HG03280 (cell line): ENCODE measurements around the gene TTN.
"Not testable (repeated sequence)": the region's sequence is repeated elsewhere in the genome, so short reads cannot be mapped to it uniquely, and the experiment has no call there.

Source experiments
- ATAC-seq: cut with Tn5 transposase; IDR thresholded peaks from one replicate; pipeline ENCODE4 v1.9.1; 2021; ENCODE audit warnings: mild to moderate bottlenecking, moderate library complexity; ENCODE audit not compliant: unreplicated experiment

Gene TTN

DNA sequence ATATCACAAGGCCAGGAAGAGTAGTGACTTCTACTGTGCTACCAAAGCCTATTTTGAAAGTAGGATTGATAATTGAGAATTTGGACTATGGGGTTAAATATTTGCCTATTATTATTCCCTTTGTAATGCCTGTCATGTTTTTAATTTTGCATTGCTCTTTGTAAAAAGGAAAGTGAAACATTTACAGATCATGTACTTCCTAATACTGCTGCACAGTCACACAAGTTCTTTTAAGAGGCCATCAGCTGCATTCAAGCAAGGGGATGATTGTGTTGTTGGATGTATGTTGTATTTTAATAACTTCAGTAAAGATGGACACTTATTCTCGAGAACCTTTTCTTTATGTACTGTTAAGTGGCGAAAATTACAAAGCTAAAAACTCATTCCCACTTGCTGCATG, 256.9 kb downstream of the TTN start:
- no peak for ATAC-seq

DNA sequence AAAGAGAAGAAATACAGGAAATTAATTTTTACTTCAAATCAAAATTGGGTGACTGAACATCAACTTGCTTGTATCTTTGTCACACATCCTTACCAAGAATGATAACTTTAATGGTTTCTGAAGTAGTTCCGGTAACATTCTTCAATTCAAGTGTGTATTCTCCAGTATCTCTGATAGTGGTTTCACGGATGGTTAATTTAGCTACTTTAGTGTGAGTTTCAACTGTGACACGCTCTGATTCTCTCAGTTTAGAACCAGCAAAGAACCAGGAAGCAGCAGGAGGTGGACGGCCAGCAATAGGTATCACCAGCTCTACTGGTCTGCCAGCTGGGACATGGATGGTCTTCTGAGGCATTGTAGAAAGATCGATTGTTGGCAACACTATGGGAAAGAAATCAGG, 264.7 kb downstream of the TTN start:
- no peak for ATAC-seq

DNA sequence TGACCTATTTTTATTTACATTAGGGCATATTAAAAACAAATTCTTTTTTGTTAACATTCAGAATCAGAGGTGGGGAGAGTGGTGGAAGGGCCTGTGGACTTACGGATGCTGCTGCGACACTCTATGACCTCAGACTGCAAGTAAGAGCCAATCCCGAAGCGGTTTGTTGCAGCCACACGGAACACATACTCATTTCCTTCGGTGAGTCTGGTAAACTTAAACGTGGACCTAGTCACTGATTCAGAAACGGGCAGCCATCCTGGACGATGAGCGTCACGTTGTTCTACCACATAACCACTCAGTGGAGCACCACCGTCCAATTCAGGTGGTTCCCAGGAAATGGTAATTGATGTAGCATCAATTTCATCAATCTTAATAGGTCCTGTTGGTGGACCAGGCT, 265.1 kb downstream of the TTN start:
- no peak for ATAC-seq

DNA sequence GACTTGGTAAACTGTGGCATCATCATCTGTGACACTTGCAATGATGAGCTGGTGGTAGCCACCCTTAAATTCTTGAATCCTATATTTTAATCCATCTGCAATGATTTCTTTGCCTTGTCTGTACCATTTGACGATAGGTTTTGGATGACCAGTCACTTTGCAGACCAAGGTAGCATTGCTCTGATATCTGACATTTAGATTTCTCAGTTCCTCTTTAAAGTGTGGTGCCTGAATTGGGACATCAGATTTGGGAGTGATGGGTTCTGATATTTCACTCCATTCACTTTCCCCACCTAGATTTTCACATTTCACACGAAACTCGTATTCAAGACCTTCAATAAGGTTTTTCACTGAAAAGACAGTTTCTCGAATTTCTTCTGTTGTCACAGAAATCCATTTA, 271.2 kb downstream of the TTN start:
- ATAC-seq = no peak

DNA sequence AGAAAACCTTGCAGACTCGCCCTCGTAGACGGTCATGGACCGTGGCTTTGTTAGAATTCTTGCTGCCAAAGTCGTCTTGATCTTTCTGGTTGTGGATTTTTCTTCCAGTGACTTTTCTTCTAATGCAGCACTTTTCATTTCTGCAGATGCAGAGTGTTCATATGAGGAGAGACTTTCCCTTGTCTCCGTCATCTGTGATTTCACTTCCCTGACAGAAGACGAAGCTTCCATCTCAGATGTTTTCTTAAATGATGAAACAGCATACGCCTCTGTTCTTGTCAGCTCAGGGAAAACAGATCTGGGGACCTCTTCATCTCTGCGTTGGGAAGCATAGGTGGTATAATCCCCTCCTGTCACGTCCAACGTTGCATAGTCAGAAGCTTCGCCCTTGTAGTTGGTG, 276.1 kb downstream of the TTN start:
- no peak for ATAC-seq

DNA sequence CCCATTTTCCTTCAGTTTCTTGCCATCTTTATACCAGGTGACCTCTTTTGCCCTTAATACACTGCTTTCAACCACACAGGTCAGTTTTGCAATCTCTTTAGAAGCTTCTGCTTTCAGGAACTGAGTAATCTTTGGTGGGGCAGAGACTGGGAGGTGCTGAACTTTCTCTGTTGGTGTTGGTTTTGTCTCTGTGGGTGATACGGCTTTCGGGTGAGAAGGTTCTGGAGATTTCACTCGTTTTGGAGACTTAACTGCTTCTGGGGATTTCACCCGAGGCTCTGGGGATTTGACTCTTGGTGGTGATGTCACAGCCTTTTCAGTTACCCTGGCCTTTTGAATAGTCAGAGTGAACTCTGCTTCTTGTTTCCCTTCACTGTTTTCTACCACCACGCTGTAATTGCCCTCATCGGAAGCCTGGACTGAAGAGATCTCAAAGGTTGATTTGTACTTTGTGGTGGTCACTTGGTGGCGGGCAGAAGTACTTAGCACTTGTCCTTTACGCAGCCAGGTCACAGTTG, 276.5 kb downstream of the TTN start:
- ATAC-seq = peak; percentile 97

DNA sequence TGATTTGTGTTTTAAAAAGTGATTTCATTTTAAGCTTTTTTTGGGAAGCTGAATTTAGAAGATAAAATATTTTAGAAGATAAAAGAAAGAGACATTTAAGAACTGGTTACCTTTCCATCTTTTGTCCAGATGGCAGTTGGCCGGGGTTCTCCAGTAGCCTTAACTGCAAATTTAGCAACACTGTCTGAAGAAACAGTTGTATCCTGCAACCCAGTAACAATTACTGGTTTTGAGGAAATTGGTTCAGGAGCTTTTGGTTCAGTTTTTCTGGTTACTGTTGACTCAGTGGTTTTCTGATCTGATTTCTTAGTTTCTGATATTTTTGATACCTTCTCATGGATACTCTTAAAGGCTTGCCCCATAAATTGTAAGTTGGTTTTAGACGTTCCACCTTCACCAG, 277.1 kb downstream of the TTN start:
- peak; percentile 1 for ATAC-seq

DNA sequence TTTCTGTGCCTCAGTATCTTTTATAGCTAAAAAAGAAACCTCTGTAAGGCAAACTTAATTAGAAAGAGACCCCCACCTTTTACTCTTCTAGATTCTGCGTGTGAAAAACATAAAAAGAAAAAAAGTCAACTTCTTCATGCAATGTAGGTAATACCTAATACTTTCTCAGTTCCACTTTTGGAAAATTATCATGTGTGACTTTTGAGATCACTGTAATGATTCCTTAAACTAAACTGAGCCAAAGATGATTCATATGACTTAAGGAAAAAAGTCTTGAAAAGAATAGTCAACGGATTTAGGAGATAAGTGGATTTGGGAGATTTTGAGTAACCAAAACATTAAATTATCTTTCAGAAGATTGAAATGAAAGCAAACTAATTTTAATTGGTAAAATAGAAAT, 278.0 kb downstream of the TTN start:
- no peak for ATAC-seq

DNA sequence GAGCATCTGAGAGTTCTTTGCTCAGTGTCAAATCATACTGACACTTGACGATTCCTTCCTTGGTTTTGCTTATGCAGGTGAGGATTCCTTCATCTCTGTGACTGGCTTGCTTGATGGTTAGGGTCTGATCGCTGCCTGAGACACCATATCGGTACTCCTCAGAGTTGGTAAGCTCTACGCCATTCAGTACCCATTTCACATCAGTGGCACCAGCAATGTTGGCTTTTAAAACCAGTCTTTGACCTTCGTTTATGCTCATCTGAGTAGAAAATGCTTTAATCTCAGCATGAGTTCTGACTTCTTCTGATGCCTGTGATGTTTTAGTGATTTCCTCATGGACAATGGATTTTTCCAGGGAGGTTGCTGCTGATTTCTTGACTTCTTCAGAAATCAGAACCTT, 278.6 kb downstream of the TTN start:
- ATAC-seq = no peak

DNA sequence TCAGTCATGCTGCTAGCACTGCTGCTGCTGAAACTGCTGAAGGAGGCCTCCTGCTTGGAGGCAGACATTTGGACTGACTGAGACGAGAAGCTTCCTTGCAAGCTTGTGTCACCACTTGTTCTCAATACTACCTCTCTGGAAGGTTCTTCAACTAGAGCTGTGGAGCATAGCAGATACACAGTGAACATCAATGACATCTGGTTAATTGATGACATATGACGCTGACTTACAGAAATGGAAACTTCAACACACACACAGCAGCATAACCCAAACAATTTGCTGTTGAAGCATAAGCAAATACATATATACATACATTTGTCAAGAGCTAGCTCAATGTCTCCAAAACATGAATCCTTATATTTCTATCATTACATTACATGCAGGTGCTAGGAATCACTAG, 279.6 kb downstream of the TTN start:
- ATAC-seq = no peak

DNA sequence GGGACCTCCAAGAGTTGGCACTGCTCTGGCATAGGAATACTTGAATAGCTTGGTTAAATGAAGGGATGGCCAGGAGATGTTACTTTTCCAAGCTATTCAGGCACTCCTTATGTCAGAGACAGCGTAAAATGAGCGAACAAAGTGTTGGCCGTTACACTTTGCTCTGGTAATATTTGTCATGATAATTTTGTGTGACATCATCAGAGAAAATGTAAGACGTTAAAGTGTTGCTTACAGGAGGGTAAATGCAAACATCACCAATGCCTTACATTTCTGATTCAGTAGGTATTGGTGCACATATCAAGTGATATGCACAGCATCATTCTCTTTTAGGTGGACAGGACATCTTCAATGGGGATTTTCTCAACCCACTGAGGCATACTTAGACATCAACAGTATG, 281.0 kb downstream of the TTN start:
- no peak for ATAC-seq

DNA sequence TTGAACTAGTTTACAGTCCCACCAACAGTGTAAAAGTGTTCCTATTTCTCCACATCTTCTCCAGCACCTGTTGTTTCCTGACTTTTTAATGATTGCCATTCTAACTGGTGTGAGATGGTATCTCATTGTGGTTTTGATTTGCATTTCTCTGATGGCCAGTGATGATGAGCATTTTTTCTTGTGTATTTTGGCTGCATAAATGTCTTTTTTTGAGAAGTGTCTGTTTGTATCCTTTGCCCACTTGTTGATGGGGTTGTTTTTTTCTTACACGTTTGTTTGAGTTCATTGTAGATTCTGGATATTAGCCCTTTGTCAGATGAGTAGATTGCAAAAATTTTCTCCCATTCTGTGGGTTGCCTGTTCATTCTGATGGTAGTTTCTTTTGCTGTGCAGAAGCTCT, 281.8 kb downstream of the TTN start:
- not testable (repeated sequence) for ATAC-seq

DNA sequence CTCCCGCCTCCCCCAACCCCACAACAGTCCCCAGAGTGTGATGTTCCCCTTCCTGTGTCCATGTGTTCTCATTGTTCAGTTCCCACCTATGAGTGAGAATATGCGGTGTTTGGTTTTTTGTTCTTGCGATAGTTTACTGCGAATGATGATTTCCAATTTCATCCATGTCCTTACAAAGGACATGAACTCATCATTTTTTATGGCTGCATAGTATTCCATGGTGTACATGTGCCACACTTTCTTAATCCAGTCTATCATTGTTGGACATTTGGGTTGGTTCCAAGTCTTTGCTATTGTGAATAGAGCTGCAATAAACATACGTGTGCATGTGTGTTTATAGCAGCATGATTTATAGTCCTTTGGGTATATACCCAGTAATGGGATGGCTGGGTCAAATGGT, 282.2 kb downstream of the TTN start:
- ATAC-seq = not testable (repeated sequence)

DNA sequence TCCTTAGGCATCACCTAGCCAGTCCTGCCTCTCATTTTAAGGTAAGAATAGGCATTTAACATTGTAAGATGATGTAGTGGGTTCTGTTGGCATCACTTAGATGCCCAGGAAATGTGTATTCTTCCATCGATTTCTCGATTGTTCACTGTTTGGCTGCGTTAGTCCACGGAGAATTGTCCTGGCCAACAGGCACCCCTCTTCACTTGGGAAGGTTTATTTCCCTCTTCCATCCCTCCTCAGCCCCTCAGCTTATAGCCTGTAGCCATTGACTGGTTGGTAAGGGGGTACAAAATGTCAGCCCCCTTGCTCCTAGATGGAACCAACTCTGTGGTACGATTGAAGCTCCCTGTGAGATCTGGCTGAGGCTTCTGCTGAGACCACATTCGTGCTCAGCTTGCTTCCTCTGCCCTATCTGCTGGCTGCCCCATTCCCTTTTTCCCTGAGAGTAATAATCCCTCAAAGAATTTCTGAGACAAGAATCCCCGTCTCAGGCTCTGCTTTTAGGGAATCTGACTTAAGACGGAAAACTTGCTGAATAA, 283.6 kb downstream of the TTN start:
- ATAC-seq = no peak

DNA sequence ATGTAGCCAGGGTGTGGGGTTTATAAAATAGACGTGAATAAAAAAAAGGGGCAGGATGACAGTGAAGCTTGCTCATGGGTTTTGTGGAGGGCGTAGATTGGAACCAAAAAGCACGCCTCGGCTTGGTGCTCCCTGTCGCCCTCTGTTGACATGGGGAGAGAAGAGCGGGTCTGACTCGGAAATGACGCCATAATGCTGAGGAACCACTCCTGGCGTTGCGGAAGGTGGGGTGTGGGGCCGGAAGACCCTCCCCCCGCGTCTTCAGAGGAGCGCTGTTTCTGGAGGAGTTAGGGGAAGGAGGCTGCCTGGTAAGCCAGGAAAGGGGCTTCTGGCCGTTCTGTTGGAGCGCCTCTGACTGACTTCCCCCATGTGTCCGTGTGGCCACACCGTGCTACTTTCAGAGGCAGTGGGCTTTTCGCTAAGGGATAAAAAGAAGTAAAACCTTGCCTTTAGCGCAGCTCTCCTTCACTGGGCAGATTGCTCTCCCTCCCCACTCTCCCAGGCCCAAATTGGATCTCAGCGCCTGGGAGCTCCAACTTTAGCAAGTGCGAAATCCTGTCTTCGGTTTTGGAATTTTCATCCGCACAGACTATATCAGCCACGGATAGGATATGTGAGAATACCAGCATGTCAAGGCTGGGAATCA, 284.1 kb downstream of the TTN start:
- peak; percentile 96 for ATAC-seq

DNA sequence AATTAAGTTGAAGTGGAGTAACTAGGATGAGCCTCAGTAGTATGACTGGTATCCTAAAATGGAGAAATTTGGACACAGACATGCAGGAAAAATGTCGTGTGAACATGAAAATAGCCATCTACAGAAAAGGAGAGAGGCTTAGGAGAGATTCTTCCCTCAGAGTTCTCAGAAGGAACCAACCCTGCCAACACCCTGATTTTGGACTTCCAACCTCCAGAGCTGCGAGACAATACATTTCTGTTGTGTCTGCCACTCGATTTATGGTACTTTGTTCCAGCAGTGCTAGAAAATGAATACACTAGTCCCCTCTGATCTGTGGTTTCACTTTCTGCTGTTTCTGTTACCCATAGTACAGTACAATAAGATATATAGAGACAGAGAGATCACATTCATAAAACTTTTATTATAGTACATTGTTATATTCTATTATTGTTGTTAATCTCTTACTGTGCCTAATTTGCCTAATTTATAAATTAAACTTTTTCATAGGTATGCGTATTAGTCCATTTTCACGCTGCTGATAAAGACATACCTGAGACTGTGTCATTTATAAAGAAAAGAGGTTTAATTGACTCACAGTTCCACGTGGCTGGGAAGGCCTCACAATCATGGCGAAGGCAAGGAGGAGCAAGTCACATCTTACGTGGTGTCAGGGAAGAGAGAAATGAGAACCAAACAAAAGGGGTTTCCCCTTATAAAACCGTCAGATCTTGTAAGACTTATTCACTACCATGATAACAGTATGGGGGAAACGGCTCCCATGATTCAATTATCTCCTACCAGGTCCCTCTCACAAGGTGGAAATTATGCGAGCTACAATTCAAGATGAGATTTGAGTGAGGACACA, 285.7 kb downstream of the TTN start:
- ATAC-seq = no peak

DNA sequence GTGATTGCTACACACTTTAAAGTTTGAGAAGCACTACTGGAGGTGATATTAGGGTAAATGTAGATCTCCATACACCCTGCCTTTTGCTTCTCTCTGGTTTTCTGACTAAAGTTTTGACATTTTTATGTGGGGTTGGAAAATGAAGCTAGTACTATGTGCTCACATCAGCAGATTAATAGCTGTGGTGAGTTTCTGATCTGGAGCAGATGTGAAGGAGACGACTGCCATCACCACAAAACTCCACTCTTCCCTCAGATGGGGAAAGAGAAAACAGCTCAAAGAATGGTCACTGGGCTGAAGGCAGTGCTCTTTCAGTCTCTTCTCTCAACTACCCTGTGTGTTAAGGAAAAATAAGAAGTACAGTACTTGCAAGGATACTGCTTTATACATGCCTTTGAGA, 289.7 kb downstream of the TTN start:
- ATAC-seq = no peak

DNA sequence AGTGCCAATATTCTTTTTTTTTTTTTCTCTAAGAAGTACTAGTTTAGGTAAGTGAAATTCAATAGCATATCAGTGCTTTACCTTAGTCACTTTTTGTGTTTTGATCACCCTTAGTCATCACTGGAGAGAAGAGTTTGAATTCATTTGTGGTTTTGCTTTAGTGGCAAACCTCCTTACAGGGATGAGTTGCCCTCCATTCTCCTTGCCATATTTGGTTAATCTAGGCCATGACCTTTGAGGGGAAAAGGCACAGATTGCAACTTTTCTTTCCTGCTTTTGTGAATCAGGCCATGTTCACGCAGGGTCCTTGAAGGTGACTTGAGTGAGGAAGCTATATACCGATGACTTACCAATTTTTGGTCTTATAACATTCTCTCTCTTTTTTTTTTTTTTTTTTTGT, 292.6 kb downstream of the TTN start:
- no peak for ATAC-seq

DNA sequence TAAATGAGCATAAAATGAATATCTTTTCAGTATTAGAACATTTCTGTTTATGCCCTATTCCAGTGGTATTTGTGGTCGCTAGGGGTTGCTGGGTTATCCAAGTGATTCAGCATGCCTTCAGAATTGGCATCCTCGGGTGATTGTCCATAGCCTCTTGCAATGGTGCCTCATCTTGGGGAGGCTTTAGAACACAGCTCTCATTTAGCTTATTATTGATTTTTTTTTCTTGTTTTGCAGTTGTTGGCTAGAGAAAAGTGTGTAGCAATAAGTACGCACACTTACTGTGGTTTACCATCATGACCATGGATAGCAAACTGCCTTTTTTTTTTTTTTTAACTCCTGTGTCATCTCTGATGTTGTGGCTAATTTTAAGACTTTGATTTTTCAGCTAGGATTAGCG, 293.3 kb downstream of the TTN start:
- ATAC-seq = no peak

DNA sequence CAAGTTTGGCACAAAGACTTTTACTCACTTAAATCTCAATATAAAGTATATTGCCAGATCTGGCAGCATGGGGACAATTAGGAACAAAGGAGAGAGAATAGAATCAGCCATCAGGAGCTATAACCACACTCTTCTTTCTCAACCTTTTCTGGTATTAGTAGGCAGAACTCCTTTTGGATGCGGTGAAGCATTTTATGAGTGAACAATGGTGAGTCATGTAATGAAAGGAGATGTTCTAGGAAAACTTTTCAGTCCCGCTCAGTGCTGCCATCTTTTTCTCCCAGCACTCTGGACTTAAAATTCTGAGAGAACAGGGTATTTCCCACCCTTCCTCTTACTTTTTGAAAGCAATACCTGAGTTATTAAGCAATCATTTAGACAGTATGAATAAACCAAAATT, 294.7 kb downstream of the TTN start:
- no peak for ATAC-seq

DNA sequence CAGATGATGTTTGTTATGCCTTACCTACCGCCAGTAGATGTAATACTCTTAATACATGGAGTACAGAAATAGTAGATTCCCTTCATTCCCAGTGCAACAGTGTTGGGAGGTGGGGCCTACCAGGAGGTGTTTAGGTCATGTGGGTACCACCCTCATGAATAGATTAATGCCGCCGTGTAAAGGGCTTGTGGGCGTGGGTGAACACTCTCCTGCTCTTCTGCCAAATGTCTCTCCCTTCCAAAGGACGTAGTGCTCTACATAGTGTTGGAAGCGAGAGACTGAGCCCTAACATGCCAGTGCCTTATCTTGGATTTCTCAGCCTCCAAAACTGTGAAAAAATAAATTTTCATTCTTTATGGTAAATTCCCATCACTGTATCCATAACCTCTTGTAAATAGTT, 296.8 kb downstream of the TTN start:
- no peak for ATAC-seq

DNA sequence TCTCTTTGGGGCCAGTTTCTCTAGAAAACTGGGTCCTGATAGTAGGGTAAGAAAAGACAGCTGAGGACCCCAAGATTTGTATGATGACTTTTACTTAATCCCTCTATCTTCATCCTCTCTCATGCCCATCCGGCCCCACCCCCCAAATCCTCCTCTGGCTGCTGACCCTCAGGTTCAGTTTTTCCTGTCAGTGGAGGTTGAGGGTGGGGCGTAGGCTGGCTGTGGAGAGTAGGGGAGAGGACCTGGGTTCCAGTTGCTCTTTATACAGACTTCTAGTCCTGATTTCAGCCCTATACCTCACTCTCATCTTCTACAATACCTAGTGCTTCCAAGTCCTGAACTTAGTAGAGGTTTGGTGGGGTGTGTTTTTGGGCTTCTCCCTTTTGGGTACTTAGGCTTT, 298.6 kb downstream of the TTN start:
- ATAC-seq = no peak
